HepG2 (cell line): ENCODE results near the gene NRSN2. TPM values are rescaled to one million over a fixed set of nuclear protein-coding genes. Genes with fewer than 3 reads are reported as not detected.

ENCODE experiments used
- ARNT2 ChIP-seq: sonication (generic); formaldehyde crosslinking; IDR thresholded peaks from 2 replicates; pipeline ENCODE4 v1.8.0; 2022; ENCODE audit warnings: mild to moderate bottlenecking, low read depth, missing genetic modification reagents, moderate library complexity
- CBX2 ChIP-seq, 2 experiments: fragments of 200-600 bp in 1 of 2; sonication (generic); formaldehyde crosslinking in 1 of 2; IDR thresholded peaks; 2 replicates each; pipeline versions ENCODE4 v1.7.0 to v1.8.1; 2018 to 2022; ENCODE audit warnings: low read depth in 2 of 2, low read length in 1 of 2, mild to moderate bottlenecking in 1 of 2, missing genetic modification reagents in 1 of 2
- FOXJ3 ChIP-seq: sonication (generic); formaldehyde crosslinking; IDR thresholded peaks from 2 replicates; pipeline ENCODE4 v1.4.0; 2020; ENCODE audit warnings: missing genetic modification reagents, mild to moderate bottlenecking, borderline replicate concordance
- HOXA9 ChIP-seq: sonication (generic); formaldehyde crosslinking; IDR thresholded peaks from 2 replicates; pipeline ENCODE4 v1.8.1; 2022; ENCODE audit warnings: missing genetic modification reagents, mild to moderate bottlenecking, moderate library complexity, borderline replicate concordance
- KMT2A ChIP-seq: sonication (generic); formaldehyde crosslinking; IDR thresholded peaks from 2 replicates; pipeline ENCODE4 v1.4.0; 2020; ENCODE audit warnings: missing genetic modification reagents
- MAF1 ChIP-seq: sonication (generic); formaldehyde crosslinking; IDR thresholded peaks from 2 replicates; pipeline ENCODE4 v1.5.0; 2020; ENCODE audit warnings: missing genetic modification reagents, borderline replicate concordance
- MEF2D ChIP-seq: sonication (generic); formaldehyde crosslinking; IDR thresholded peaks from 2 replicates; pipeline ENCODE4 v1.5.1; 2020; ENCODE audit warnings: mild to moderate bottlenecking, missing genetic modification reagents
- ONECUT2 ChIP-seq: sonication (generic); formaldehyde crosslinking; IDR thresholded peaks from 2 replicates; pipeline ENCODE4 v1.4.0; 2020; ENCODE audit warnings: missing genetic modification reagents
- RFX5 ChIP-seq: IDR thresholded peaks from 2 replicates; pipeline ENCODE4 v1.6.1; 2011; ENCODE audit warnings: low read depth, low read length, improper control_type of control experiment
- SNAPC2 ChIP-seq: sonication (generic); formaldehyde crosslinking; IDR thresholded peaks from 2 replicates; pipeline ENCODE4 v1.8.1; 2022; ENCODE audit warnings: mild to moderate bottlenecking, missing genetic modification reagents
- SNRNP70 ChIP-seq: fragments of 200-400 bp; formaldehyde crosslinking; IDR thresholded peaks from 2 replicates; pipeline ENCODE4 v1.6.1; 2017; ENCODE audit warnings: mild to moderate bottlenecking, low read depth, low read length, moderate library complexity
- ZNF251 ChIP-seq: sonication (generic); formaldehyde crosslinking; IDR thresholded peaks from 2 replicates; pipeline ENCODE4 v1.9.0; 2021; ENCODE audit warnings: mild to moderate bottlenecking, missing genetic modification reagents
- ZNF256 ChIP-seq: sonication (generic); formaldehyde crosslinking; conservative IDR thresholded peaks from 2 replicates; pipeline ENCODE4 v1.4.0; 2020; ENCODE audit warnings: missing genetic modification reagents
- ZNF563 ChIP-seq: sonication (generic); formaldehyde crosslinking; IDR thresholded peaks from 2 replicates; pipeline ENCODE4 v1.8.0; 2022; ENCODE audit warnings: mild to moderate bottlenecking, moderate library complexity, missing genetic modification reagents
- polyA plus RNA-seq, 8 experiments: library from polyadenylated mRNA; depleted of rRNA in 3 of 8; stranded (reverse) in 7 of 8; unstranded in 1 of 8; fragments of >200 nt; fragmentation: Illumina TruSeq in 4 of 8; extraction: Trizol in 4 of 8; gene quantifications; 2 replicates each; pipeline versions ENCODE4 v1.2.1 to v1.2.3, GENCODE V29; 2011 to 2016; ENCODE audit warnings: low read depth in 4 of 8, missing spikeins in 1 of 8, mixed read lengths in 1 of 8; ENCODE audit not compliant: insufficient read depth in 1 of 8
- total RNA-seq, 5 experiments: library from RNA; depleted of rRNA; stranded (reverse); fragments of >200 nt; fragmentation: Illumina TruSeq; extraction: Trizol; gene quantifications; 2 replicates each; pipeline ENCODE4 v1.2.3, GENCODE V29; 2016; ENCODE audit warnings: low read depth in 1 of 5
- TF ChIP-seq, protein P1 (sequence below): sonication (generic); formaldehyde crosslinking; conservative IDR thresholded peaks from 2 replicates; pipeline ENCODE4 v1.5.0; 2020; ENCODE audit warnings: missing genetic modification reagents
- TF ChIP-seq, protein P2 (sequence below): sonication (generic); formaldehyde crosslinking; conservative IDR thresholded peaks from 2 replicates; pipeline ENCODE4 v1.8.0; 2022; ENCODE audit warnings: mild to moderate bottlenecking, moderate library complexity, missing genetic modification reagents
- TF ChIP-seq, protein P3 (sequence below): IDR thresholded peaks from 2 replicates; pipeline ENCODE4 v1.6.1; 2016
- TF ChIP-seq, protein P4 (sequence below): sonication (generic); formaldehyde crosslinking; IDR thresholded peaks from 2 replicates; pipeline ENCODE4 v1.4.0; 2020; ENCODE audit warnings: missing genetic modification reagents, low read depth, mild to moderate bottlenecking, borderline replicate concordance
- TF ChIP-seq, protein P5 (sequence below): sonication (generic); formaldehyde crosslinking; IDR thresholded peaks from 2 replicates; pipeline ENCODE4 v1.4.0; 2020; ENCODE audit warnings: missing genetic modification reagents

The NRSN2 gene
- total and polyA plus RNA-seq, 2 of the 13 experiments (the other 11 are each of a cell fraction or from before 2014, with no cell fraction given): 32.3 to 49.4 TPM

DNA sequence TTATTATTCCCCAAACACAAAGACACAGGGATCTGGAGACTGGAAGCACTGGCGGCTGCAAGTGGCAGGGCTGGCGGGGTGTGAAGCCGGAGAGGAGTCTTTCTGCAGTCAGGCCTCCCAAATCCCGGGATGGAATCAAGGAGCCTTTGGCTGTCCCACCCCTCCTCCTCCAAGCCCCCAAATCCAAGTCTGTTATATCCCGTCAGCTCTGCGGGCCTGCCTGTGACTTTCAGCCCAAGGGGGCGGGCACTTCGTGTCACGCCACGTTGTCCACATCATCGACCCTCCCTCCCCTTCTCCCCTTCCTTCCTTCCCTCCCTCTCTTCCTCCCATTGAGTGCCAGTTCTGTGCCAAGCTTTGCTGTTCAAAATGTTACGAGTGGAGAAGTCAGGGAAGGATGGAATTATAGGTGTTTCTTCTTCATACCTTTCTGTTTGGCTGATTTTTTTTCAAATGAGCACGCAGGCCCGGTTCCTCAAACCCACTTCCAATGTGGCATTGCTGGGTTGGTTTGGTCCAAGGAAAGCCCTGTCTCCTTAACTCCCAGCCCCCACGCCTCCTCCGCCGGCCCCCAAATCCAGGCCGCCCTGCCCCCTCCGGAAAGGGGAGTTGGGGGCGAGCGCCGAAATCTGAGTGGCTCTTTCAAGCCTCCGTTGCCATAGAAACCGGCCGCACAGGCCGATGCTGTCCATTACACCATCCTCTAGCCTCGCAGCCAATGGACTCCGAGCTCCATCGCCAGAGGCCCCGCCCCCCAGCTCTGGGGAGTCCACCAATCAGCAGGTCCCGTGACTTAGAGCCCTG lies 36.9 kb upstream of the NRSN2 start (continued):
- TF ChIP-seq, protein P1, sequence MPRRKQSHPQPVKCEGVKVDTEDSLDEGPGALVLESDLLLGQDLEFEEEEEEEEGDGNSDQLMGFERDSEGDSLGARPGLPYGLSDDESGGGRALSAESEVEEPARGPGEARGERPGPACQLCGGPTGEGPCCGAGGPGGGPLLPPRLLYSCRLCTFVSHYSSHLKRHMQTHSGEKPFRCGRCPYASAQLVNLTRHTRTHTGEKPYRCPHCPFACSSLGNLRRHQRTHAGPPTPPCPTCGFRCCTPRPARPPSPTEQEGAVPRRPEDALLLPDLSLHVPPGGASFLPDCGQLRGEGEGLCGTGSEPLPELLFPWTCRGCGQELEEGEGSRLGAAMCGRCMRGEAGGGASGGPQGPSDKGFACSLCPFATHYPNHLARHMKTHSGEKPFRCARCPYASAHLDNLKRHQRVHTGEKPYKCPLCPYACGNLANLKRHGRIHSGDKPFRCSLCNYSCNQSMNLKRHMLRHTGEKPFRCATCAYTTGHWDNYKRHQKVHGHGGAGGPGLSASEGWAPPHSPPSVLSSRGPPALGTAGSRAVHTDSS (CRISPR knock-in tag): no peak
- TF ChIP-seq FOXJ3 (no peak), ARNT2 (CRISPR knock-in tag) (peak; percentile 45), SNAPC2 (peak; percentile 86; the same call in 1 of the 2 replicates), CBX2 (IDR thresholded peaks at IDR 0.05; ENCODE audit: low read depth, low read length) (no peak), CBX2 (CRISPR knock-in tag; IDR thresholded peaks at IDR 0.05; ENCODE audit: low read depth) (no peak; the same call in 1 of the 2 replicates), ZNF256 (CRISPR knock-in tag) (no peak), ONECUT2 (peak; percentile 25; the same call in 1 of the 2 replicates), ZNF251 (CRISPR knock-in tag) (0 out of 2 replicates have a peak, but pooled peaks have one; percentile 63), MEF2D (CRISPR knock-in tag) (peak; percentile 24), HOXA9 (CRISPR knock-in tag) (peak; percentile 51; the same call in 1 of the 2 replicates), KMT2A (no peak), SNRNP70 (no peak), MAF1 (CRISPR knock-in tag) (no peak), ZNF563 (CRISPR knock-in tag) (peak; percentile 64; the same call in 1 of the 2 replicates), RFX5 (peak; percentile 71)
- TF ChIP-seq, protein P2, sequence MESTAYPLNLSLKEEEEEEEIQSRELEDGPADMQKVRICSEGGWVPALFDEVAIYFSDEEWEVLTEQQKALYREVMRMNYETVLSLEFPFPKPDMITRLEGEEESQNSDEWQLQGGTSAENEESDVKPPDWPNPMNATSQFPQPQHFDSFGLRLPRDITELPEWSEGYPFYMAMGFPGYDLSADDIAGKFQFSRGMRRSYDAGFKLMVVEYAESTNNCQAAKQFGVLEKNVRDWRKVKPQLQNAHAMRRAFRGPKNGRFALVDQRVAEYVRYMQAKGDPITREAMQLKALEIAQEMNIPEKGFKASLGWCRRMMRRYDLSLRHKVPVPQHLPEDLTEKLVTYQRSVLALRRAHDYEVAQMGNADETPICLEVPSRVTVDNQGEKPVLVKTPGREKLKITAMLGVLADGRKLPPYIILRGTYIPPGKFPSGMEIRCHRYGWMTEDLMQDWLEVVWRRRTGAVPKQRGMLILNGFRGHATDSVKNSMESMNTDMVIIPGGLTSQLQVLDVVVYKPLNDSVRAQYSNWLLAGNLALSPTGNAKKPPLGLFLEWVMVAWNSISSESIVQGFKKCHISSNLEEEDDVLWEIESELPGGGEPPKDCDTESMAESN (CRISPR knock-in tag): no peak
- TF ChIP-seq, protein P3, sequence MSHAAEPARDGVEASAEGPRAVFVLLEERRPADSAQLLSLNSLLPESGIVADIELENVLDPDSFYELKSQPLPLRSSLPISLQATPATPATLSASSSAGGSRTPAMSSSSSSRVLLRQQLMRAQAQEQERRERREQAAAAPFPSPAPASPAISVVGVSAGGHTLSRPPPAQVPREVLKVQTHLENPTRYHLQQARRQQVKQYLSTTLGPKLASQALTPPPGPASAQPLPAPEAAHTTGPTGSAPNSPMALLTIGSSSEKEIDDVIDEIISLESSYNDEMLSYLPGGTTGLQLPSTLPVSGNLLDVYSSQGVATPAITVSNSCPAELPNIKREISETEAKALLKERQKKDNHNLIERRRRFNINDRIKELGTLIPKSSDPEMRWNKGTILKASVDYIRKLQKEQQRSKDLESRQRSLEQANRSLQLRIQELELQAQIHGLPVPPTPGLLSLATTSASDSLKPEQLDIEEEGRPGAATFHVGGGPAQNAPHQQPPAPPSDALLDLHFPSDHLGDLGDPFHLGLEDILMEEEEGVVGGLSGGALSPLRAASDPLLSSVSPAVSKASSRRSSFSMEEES: peak; percentile 33
- TF ChIP-seq, protein P4, sequence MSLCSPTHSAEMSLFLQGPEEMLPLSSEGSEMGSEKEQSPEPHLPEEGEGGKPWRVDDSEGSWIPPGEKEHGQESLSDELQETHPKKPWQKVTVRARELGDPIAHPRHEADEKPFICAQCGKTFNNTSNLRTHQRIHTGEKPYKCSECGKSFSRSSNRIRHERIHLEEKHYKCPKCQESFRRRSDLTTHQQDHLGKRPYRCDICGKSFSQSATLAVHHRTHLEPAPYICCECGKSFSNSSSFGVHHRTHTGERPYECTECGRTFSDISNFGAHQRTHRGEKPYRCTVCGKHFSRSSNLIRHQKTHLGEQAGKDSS (CRISPR knock-in tag): no peak
- TF ChIP-seq, protein P5, sequence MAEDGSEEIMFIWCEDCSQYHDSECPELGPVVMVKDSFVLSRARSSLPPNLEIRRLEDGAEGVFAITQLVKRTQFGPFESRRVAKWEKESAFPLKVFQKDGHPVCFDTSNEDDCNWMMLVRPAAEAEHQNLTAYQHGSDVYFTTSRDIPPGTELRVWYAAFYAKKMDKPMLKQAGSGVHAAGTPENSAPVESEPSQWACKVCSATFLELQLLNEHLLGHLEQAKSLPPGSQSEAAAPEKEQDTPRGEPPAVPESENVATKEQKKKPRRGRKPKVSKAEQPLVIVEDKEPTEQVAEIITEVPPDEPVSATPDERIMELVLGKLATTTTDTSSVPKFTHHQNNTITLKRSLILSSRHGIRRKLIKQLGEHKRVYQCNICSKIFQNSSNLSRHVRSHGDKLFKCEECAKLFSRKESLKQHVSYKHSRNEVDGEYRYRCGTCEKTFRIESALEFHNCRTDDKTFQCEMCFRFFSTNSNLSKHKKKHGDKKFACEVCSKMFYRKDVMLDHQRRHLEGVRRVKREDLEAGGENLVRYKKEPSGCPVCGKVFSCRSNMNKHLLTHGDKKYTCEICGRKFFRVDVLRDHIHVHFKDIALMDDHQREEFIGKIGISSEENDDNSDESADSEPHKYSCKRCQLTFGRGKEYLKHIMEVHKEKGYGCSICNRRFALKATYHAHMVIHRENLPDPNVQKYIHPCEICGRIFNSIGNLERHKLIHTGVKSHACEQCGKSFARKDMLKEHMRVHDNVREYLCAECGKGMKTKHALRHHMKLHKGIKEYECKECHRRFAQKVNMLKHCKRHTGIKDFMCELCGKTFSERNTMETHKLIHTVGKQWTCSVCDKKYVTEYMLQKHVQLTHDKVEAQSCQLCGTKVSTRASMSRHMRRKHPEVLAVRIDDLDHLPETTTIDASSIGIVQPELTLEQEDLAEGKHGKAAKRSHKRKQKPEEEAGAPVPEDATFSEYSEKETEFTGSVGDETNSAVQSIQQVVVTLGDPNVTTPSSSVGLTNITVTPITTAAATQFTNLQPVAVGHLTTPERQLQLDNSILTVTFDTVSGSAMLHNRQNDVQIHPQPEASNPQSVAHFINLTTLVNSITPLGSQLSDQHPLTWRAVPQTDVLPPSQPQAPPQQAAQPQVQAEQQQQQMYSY (CRISPR knock-in tag): peak; percentile 79
